Mesendoderm (in vitro differentiated cells): ENCODE results near the gene C2CD2L.
"Not testable (repeated sequence)": the region's sequence is repeated elsewhere in the genome, so short reads cannot be mapped to it uniquely, and the experiment has no call there.

ENCODE experiments used
- DNase-seq: peaks from one replicate; pipeline ENCODE4 v3.0.0; 2013
- H2AK5ac ChIP-seq: 2 replicates; pipeline ENCODE4 v1.6.1; 2013; ENCODE audit warnings: low read length, inconsistent platforms
- H2BK120ac ChIP-seq: 2 replicates; pipeline ENCODE4 v1.6.1; 2013; ENCODE audit warnings: low read depth, mild to moderate bottlenecking, low read length, moderate library complexity, mixed read lengths
- H2BK15ac ChIP-seq: replicated peaks from 2 replicates; pipeline ENCODE4 v1.6.1; 2013; ENCODE audit warnings: low read depth, mild to moderate bottlenecking, moderate library complexity
- H2BK5ac ChIP-seq: 2 replicates; pipeline ENCODE4 v1.6.1; 2013; ENCODE audit warnings: low read length, inconsistent platforms
- H3K18ac ChIP-seq: 2 replicates; pipeline ENCODE4 v1.6.1; 2013; ENCODE audit warnings: mild to moderate bottlenecking, low read length, mixed read lengths
- H3K23ac ChIP-seq: one replicate; pipeline ENCODE4 v1.6.1; 2013; ENCODE audit warnings: low read length
- H3K27ac ChIP-seq: 2 replicates; pipeline ENCODE4 v1.5.1; 2013; ENCODE audit warnings: low read depth, mild to moderate bottlenecking, inconsistent platforms, low read length, moderate library complexity
- H3K27me3 ChIP-seq: 2 replicates; pipeline ENCODE4 v1.6.1; 2013; ENCODE audit warnings: low read length, control low read depth, mild to moderate bottlenecking, inconsistent platforms; ENCODE audit not compliant: insufficient read depth, poor library complexity
- H3K36me3 ChIP-seq: 2 replicates; pipeline ENCODE4 v1.6.1; 2013; ENCODE audit warnings: low read length, inconsistent platforms; ENCODE audit not compliant: control insufficient read depth, insufficient read depth
- H3K4ac ChIP-seq: one replicate; pipeline ENCODE4 v1.6.1; 2013; ENCODE audit warnings: low read depth, mild to moderate bottlenecking, low read length, moderate library complexity
- H3K4me1 ChIP-seq: 2 replicates; pipeline ENCODE4 v1.6.1; 2013; ENCODE audit warnings: low read depth, low read length, inconsistent platforms; ENCODE audit not compliant: control insufficient read depth
- H3K4me2 ChIP-seq: 2 replicates; pipeline ENCODE4 v1.6.1; 2013; ENCODE audit warnings: low read length
- H3K4me3 ChIP-seq: 2 replicates; pipeline ENCODE4 v1.5.1; 2013; ENCODE audit warnings: mild to moderate bottlenecking, low read length
- H3K56ac ChIP-seq: one replicate; pipeline ENCODE4 v1.6.1; 2013; ENCODE audit warnings: low read length
- H3K79me1 ChIP-seq: 2 replicates; pipeline ENCODE4 v1.6.1; 2013; ENCODE audit warnings: low read length, inconsistent platforms
- H3K79me2 ChIP-seq: 2 replicates; pipeline ENCODE4 v1.6.1; 2013; ENCODE audit warnings: mild to moderate bottlenecking, low read length; ENCODE audit not compliant: control insufficient read depth, insufficient read depth
- H3K9ac ChIP-seq: 2 replicates; pipeline ENCODE4 v1.6.1; 2013; ENCODE audit warnings: low read length, inconsistent platforms
- H4K5ac ChIP-seq: one replicate; pipeline ENCODE4 v1.6.1; 2013; ENCODE audit warnings: low read length
- H4K8ac ChIP-seq: one replicate; pipeline ENCODE4 v1.6.1; 2013; ENCODE audit warnings: low read depth, mild to moderate bottlenecking, control low read depth, low read length, moderate library complexity
- WGBS: extraction: QIAGEN DNeasy Blood & Tissue Kit; methylation state at CpG from one replicate; pipeline ENCODE4 v1.1.7; 2013; ENCODE audit warnings: low lambda C conversion rate, missing lambda C conversion rate; ENCODE audit not compliant: insufficient coverage; ENCODE audit errors: extremely low coverage; 5-methylcytosine and 5-hydroxymethylcytosine counted together

Gene C2CD2L

DNA sequence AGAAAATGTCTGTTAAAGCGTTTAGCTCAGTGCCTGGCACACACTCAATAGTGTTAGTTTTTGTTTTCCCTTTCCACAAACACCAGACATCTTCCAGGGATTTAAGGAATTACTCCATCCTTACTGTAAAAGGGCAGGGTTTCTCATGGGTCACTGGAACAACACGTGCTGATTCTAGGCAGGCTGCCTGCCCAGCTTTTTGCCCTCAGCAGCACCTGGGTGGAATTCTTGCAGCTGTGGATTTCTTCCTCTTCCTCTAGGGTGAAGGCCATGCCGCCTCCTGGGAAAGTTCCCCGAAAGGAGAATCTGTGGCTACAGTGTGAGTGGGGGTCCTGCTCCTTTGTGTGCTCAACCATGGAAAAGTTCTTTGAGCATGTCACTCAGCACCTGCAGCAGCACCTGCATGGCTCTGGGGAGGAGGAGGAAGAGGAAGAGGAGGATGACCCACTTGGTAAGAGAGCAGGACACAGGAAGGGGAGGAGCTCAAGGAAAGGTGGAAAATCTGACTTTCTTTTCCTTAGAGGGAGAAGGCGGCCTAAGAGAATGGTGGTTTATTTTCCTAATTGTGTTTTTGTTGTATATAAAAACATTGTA lies 19.6 kb downstream of the C2CD2L start:
- Histone ChIP-seq H3K18ac (no peak overlapping the region), H2AK5ac (no peak overlapping the region), H2BK5ac (no peak overlapping the region), H3K27me3 (no peaks in the 10 kb centered on the region), H3K79me1 (peaks cover 11% of the 10 kb centered on the region), H3K4me2 (no peak overlapping the region), H3K27ac (no peak overlapping the region), H3K4me3 (no peak overlapping the region), H3K9ac (no peak overlapping the region), H3K23ac (no peak overlapping the region), H3K56ac (no peak overlapping the region), H3K4ac (no peak overlapping the region), H3K4me1 (peaks cover 5% of the 10 kb centered on the region), H4K5ac (no peak overlapping the region), H2BK15ac (no peak overlapping the region), H4K8ac (no peak overlapping the region), H2BK120ac (no peak overlapping the region), H3K36me3 (peaks cover 7% of the 10 kb centered on the region), H3K79me2 (peaks cover 11% of the 10 kb centered on the region)
- DNase-seq: no peak
- WGBS: no CpG with 5 or more reads among the region's 5 CpGs

DNA sequence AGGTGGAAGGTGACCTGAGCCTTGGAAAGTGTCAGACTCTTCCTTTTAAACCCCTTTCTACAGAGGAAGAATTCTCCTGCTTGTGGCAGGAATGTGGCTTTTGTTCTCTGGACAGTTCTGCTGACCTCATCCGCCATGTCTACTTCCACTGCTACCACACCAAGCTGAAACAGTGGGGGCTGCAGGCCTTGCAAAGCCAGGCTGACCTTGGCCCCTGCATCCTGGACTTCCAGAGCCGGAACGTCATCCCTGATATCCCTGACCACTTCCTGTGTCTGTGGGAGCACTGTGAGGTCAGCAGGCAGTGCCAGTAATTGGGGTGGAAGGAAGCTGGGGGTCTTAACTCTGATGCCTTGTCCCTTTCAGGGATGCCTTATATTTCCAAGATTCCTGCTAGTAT lies 23.5 kb downstream of the C2CD2L start:
- Histone ChIP-seq H3K4ac (no peak overlapping the region), H4K5ac (no peak overlapping the region), H2BK120ac (no peak overlapping the region), H2BK5ac (no peak overlapping the region), H3K4me1 (no peaks in the 10 kb centered on the region), H2BK15ac (no peak overlapping the region), H3K4me2 (no peak overlapping the region), H3K27ac (no peak overlapping the region), H3K27me3 (no peaks in the 10 kb centered on the region), H3K9ac (no peak overlapping the region), H3K4me3 (no peak overlapping the region), H4K8ac (no peak overlapping the region), H3K79me1 (no peaks in the 10 kb centered on the region), H3K36me3 (peaks cover 8% of the 10 kb centered on the region), H3K18ac (no peak overlapping the region), H3K79me2 (no peaks in the 10 kb centered on the region), H3K56ac (no peak overlapping the region), H3K23ac (no peak overlapping the region), H2AK5ac (no peak overlapping the region)
- no peak for DNase-seq
- WGBS: no CpG with 5 or more reads among the region's 3 CpGs

DNA sequence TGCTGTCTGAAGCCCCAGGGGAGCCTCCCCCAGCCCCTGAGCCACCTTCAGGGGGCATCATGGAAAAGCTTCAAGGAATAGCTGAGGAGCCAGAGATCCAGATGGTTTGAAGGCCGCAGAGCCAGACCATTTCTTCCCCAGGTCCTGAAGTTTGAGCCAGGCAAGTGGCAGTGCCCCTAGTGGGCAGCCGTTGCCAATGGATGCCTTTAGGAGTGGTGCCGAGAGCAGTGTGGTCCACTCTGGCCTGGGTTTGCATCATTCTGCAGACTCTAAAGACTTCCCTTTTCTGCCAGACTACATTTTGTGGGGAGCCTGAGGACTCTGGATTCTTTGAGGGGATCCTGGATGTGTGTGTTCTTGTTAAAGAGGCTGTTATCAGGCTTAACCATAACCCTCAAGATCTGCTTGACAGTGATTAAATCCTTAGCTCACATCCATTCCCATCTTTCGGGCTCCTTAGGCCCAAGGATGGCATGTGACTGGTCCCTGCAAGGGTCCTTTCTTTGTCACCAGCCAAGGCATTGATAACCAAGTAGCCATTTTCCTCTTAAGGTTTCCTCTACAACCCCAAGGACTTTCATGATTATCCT lies 27.3 kb downstream of the C2CD2L start:
- no peaks in the 10 kb centered on the region for H3K27me3 ChIP-seq
- H2BK15ac ChIP-seq: no peak overlapping the region
- no peak overlapping the region for H3K18ac ChIP-seq
- no peak overlapping the region for H3K56ac ChIP-seq
- H4K8ac ChIP-seq: no peak overlapping the region
- H3K4me2 ChIP-seq: no peak overlapping the region
- WGBS: no CpG with 5 or more reads among the region's 4 CpGs
- no peaks in the 10 kb centered on the region for H3K79me1 ChIP-seq
- peaks cover 8% of the 10 kb centered on the region for H3K36me3 ChIP-seq
- H2BK120ac ChIP-seq: no peak overlapping the region
- no peak overlapping the region for H2BK5ac ChIP-seq
- no peaks in the 10 kb centered on the region for H3K4me1 ChIP-seq
- H2AK5ac ChIP-seq: no peak overlapping the region
- H3K4ac ChIP-seq: no peak overlapping the region
- H4K5ac ChIP-seq: no peak overlapping the region
- H3K9ac ChIP-seq: no peak overlapping the region
- H3K4me3 ChIP-seq: no peak overlapping the region
- H3K23ac ChIP-seq: no peak overlapping the region
- H3K27ac ChIP-seq: no peak overlapping the region
- peak; percentile 51 for DNase-seq
- no peaks in the 10 kb centered on the region for H3K79me2 ChIP-seq

DNA sequence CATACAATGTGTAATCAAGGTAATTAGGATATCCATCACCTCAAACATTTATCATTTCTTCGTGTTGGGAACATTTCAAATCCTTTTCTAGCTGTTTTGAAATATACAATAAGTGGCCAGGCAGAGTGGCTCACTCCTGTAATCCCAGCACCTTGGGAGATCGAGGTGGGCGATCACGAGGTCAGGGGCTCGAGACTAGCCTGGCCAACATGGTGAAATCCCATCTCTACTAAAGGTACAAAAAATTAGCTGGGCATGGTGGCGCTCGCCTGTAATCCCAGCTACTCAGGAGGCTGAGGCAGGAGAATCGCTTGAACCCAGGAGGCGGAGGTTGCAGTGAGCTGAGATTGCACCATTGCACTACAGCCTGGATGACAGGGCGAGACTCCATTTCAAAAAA lies 32.1 kb downstream of the C2CD2L start:
- no CpG with 5 or more reads among the region's 10 CpGs for WGBS
- not testable (repeated sequence) for H3K4me1 ChIP-seq, H3K27me3 ChIP-seq, H4K5ac ChIP-seq, H2BK120ac ChIP-seq, H3K79me2 ChIP-seq, H2AK5ac ChIP-seq, H3K4me3 ChIP-seq, H3K4ac ChIP-seq, H2BK15ac ChIP-seq, H3K4me2 ChIP-seq, H3K18ac ChIP-seq, H3K9ac ChIP-seq, H4K8ac ChIP-seq, H3K79me1 ChIP-seq, H3K23ac ChIP-seq, H2BK5ac ChIP-seq, H3K36me3 ChIP-seq, DNase-seq, H3K27ac ChIP-seq, H3K56ac ChIP-seq

DNA sequence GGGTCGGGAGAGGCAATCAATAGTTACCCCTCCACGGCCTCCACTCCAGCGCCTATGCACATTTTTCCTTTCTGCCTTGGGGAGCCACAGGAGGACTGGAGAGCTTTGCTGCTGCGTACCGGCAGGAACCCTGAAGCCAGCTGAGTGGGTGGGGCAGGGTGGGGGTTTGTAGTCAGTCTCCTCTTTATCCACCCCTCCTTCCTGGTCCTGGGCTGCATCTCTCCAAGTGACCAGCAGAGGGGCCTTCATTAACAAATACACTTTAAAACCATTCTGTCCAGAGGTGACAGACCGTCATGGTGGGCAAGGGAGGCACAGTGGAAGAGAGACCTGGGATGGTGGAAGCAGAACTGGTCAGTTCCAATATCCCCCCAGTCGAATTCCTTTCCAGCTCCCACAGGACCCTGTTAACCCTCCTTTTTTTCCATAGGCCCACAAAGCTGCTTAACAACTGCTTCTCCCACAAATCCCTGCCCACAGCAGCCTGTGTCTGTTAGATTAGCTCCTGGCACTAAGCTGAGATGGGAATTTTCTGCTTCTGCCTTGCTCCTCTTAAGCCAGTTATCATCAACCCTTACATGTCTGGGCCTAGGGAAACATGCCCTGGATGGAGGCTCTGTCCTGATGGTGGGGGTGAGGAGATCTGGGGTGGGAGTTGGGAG lies 37.8 kb downstream of the C2CD2L start:
- Histone ChIP-seq H2BK120ac (no peak overlapping the region), H4K5ac (no peak overlapping the region), H3K18ac (no peak overlapping the region), H3K79me1 (no peaks in the 10 kb centered on the region), H3K4me2 (no peak overlapping the region), H4K8ac (no peak overlapping the region), H3K79me2 (no peaks in the 10 kb centered on the region), H3K56ac (peak overlapping the region; percentile 56), H3K4ac (no peak overlapping the region), H2BK5ac (no peak overlapping the region), H3K4me3 (no peak overlapping the region), H2AK5ac (no peak overlapping the region), H3K27me3 (peaks cover 1% of the 10 kb centered on the region), H2BK15ac (no peak overlapping the region), H3K36me3 (no peaks in the 10 kb centered on the region), H3K9ac (peak overlapping the region; percentile 30), H3K27ac (no peak overlapping the region), H3K23ac (no peak overlapping the region), H3K4me1 (peaks cover 3% of the 10 kb centered on the region)
- DNase-seq: peak; percentile 94
- WGBS: no CpG with 5 or more reads among the region's 7 CpGs
